ENCODE measurements around the gene CHIC2.
"Not testable (repeated sequence)": the region's sequence is repeated elsewhere in the genome, so short reads cannot be mapped to it uniquely, and the experiment has no call there.

CHIC2 gene

GRCh38 chr4:54050214-54050904 lies 14.0 kb downstream of the CHIC2 start:
- ChIA-PET POLR2A (no interaction called here), CTCF (interaction anchor here (1.0 kb wide), 1 partner anchor 127 kb away, joined by 3 read pairs; no protein-coding TSS in a partner anchor)
- H3K27ac ChIP-seq (ENCODE audit: extremely low read depth, low read depth, low read length): no peak overlapping the region

GRCh38 chr4:54043630-54044029 lies 20.8 kb downstream of the CHIC2 start:
- POLR2A ChIA-PET: not testable (repeated sequence)
- peaks cover 0 to 15% of the 10 kb centered on the region in 2 experiments; a peak in 2 of 3 replicates for H3K36me3 ChIP-seq (ENCODE audit: control insufficient read depth in 2 of 2, insufficient read depth in 1 of 2, low read length in 2 of 2)

More at GRCh38 chr4:54050214-54050904, 14.0 kb downstream of the CHIC2 start:
- no peak for TF ChIP-seq ZNF837 (tag by site-specific recombination; IDR thresholded peaks at IDR 0.05)
- TF ChIP-seq SP3 (tag by site-specific recombination; IDR thresholded peaks at IDR 0.05): no peak
- no peak for TF ChIP-seq ZNF830 (tag by site-specific recombination; IDR thresholded peaks at IDR 0.05; ENCODE audit: low read depth)
- TF ChIP-seq ZNF37A (tag by site-specific recombination; IDR thresholded peaks at IDR 0.05): no peak
- no peak for TF ChIP-seq KLF17 (tag by site-specific recombination; IDR thresholded peaks at IDR 0.05)
- TF ChIP-seq ZNF426 (tag by site-specific recombination; IDR thresholded peaks at IDR 0.05): no peak
- no peak for TF ChIP-seq ZNF354C (tag by site-specific recombination; IDR thresholded peaks at IDR 0.05; ENCODE audit: borderline replicate concordance, low read depth)
- peak; percentile 67 for TF ChIP-seq PRDM10 (tag by site-specific recombination; IDR thresholded peaks at IDR 0.05)
- TF ChIP-seq PRDM4 (tag by site-specific recombination; IDR thresholded peaks at IDR 0.05): peak; percentile 42; the same call in 1 of the 2 replicates
- no peak for TF ChIP-seq ZNF292 (tag by site-specific recombination; IDR thresholded peaks at IDR 0.05; ENCODE audit: borderline replicate concordance, low read depth)
- TF ChIP-seq ZNF48 (tag by site-specific recombination; IDR thresholded peaks at IDR 0.05): no peak
- TF ChIP-seq ZBTB17 (tag by site-specific recombination; IDR thresholded peaks at IDR 0.05): peak; percentile 41; the same call in 1 of the 2 replicates
- Histone ChIP-seq H3K4me1 (ENCODE audit: control insufficient read depth, insufficient read depth, low read length) (0 out of 2 replicates have a peak, but pooled peaks cover 3% of the 10 kb centered on the region), H3K36me3 (ENCODE audit: control insufficient read depth in 2 of 2, insufficient read depth in 1 of 2, low read length in 2 of 2) (peaks cover 0 to 10% of the 10 kb centered on the region in 2 experiments; a peak in 2 of 3 replicates), H3K4me3 (ENCODE audit: low read depth, low read length) (no peak overlapping the region), H3K9me3 (ENCODE audit: control insufficient read depth, insufficient read depth, low read depth, low read length) (no peaks in the 10 kb centered on the region)

GRCh38 chr4:54041933-54042332 lies 22.5 kb downstream of the CHIC2 start:
- ChIA-PET POLR2A (no interaction called here), CTCF (no interaction called here)
- Histone ChIP-seq H3K4me3 (ENCODE audit: low read depth, low read length) (no peak overlapping the region), H3K9me3 (ENCODE audit: control insufficient read depth, insufficient read depth, low read depth, low read length) (no peaks in the 10 kb centered on the region), H3K27ac (ENCODE audit: extremely low read depth, low read depth, low read length) (no peak overlapping the region), H3K4me1 (ENCODE audit: control insufficient read depth, insufficient read depth, low read length) (no peaks in the 10 kb centered on the region), H3K36me3 (ENCODE audit: control insufficient read depth in 2 of 2, insufficient read depth in 1 of 2, low read length in 2 of 2) (peaks cover 0 to 9% of the 10 kb centered on the region in 2 experiments; a peak in 1 of 3 replicates)
- no peak for TF ChIP-seq ZNF221 (tag by site-specific recombination; IDR thresholded peaks at IDR 0.05; ENCODE audit: borderline replicate concordance)
- TF ChIP-seq ZNF544 (tag by site-specific recombination; IDR thresholded peaks at IDR 0.05): no peak
- no peak for TF ChIP-seq AEBP2 (tag by site-specific recombination; IDR thresholded peaks at IDR 0.05; ENCODE audit: borderline replicate concordance)
- TF ChIP-seq ZFP37 (tag by site-specific recombination; IDR thresholded peaks at IDR 0.05): no peak
- no peak for TF ChIP-seq ZNF521 (tag by site-specific recombination; IDR thresholded peaks at IDR 0.05)
- no peak for TF ChIP-seq ZBTB8A (tag by site-specific recombination; IDR thresholded peaks at IDR 0.05)
- TF ChIP-seq ZEB2 (tag by site-specific recombination; IDR thresholded peaks at IDR 0.05): no peak
- no peak for TF ChIP-seq OVOL3 (tag by site-specific recombination; IDR thresholded peaks at IDR 0.05)
- TF ChIP-seq ZNF324 (tag by site-specific recombination; IDR thresholded peaks at IDR 0.05): no peak
- no peak for TF ChIP-seq ZNF292 (tag by site-specific recombination; IDR thresholded peaks at IDR 0.05; ENCODE audit: borderline replicate concordance, low read depth)
- no peak for TF ChIP-seq ZNF529 (tag by site-specific recombination; IDR thresholded peaks at IDR 0.05; ENCODE audit: insufficient replicate concordance)

More at GRCh38 chr4:54043630-54044029, 20.8 kb downstream of the CHIC2 start:
- H3K4me3 ChIP-seq (ENCODE audit: low read depth, low read length); H3K27ac ChIP-seq (ENCODE audit: extremely low read depth, low read depth, low read length); CTCF ChIA-PET; H3K9me3 ChIP-seq (ENCODE audit: control insufficient read depth, insufficient read depth, low read depth, low read length); H3K4me1 ChIP-seq (ENCODE audit: control insufficient read depth, insufficient read depth, low read length): not testable (repeated sequence)
- TF ChIP-seq ZNF558 (tag by site-specific recombination; IDR thresholded peaks at IDR 0.05): 0 out of 2 replicates have a peak, but pooled peaks have one; percentile 28
- peak; percentile 88 for TF ChIP-seq ZNF529 (tag by site-specific recombination; IDR thresholded peaks at IDR 0.05; ENCODE audit: insufficient replicate concordance)
